Left colon (tissue), 2 donors: ENCODE measurements around the gene DNAJC15. TPM values are rescaled to one million over a fixed set of nuclear protein-coding genes. Genes with fewer than 3 reads are reported as not detected.
A peak's percentile ranks its signal among the peaks of the same experiment; 100 is the strongest.
"Not testable (repeated sequence)": the region's sequence is repeated elsewhere in the genome, so short reads cannot be mapped to it uniquely, and the experiment has no call there.

ENCODE experiments used
- ATAC-seq: fragments of 200-7000 bp; cut with Tn5 transposase; one replicate; pipeline ENCODE4 v1.9.1; 2020; ENCODE audit warnings: mild to moderate bottlenecking, moderate library complexity
- DNase-seq, 2 donors: peaks; one replicate each; pipeline ENCODE4 v3.0.0-alpha.2; 2020
- intact Hi-C, 2 donors: fragments of 100-400 bp; cut with DNase I in 1 of 2; cut with micrococcal nuclease in 1 of 2; formaldehyde crosslinking; loops; one replicate each; pipeline versions ENCODE4 v1.11.2 to v1.14.0; 2022; cut with DNase I, micrococcal nuclease
- long read RNA-seq: library from polyadenylated mRNA; unstranded; transcript quantifications from one replicate; pipeline ENCODE4 v2.0.0, GENCODE V29; 2021
- total RNA-seq, 2 donors: library from RNA; stranded (reverse); fragmentation: NEBNext Ultra II Directional; extraction: Animal tissue kit (Norgen Biotek cat#: 25700); gene quantifications; one replicate each; pipeline ENCODE4 v1.2.1, GENCODE V29; 2021
- donor health status: DM: no; HTN: no; CAD: no.
- donor health status: DM: yes; HTN: yes; CAD: no.

The DNAJC15 gene
- 10 to 100 TPM; 22.8 to 29.2 TPM for total RNA-seq
- long read RNA-seq, full-length matches to known transcripts, result 65 of 69 reads
- long read RNA-seq, partial matches to known transcripts, result 1 of 69 reads
- long read RNA-seq, other reads (novel, unspliced or antisense), result 3 of 69 reads

DNA sequence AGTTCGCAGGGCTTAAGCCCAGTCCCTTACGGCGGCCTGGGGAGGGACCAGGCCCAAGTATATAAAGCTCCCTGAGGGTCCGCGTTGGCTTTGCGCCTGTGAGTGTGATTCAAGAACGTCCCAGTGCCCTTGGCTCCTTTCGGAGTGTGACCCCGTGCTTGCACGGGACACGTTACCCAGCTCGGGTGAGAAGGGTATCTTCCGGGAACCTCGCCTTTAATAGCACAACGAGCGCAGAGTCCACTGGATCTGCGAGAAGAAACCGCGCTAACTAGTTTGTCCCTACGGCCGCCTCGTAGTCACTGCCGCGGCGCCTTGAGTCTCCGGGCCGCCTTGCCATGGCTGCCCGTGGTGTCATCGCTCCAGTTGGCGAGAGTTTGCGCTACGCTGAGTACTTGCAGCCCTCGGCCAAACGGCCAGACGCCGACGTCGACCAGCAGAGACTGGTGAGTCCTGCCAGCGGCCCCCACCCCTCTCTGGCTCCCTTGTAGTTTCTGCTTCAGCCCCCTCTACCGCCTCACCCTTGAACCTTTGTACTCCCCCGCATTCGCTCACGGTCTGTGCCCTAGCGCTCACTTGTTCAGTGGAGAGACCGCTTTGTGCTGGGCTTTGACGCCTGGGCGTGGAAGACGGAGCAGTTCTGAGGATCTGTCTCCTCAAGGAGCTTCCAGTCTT lies at the start of gene DNAJC15:
TSS of gene DNAJC15 (plus strand) at position 298 of the 675 bp plus-strand sequence. CDS start at position 339, 41 bp downstream.
- intact Hi-C loops, result no loop called here
- ATAC-seq, result peak; percentile 92

DNA sequence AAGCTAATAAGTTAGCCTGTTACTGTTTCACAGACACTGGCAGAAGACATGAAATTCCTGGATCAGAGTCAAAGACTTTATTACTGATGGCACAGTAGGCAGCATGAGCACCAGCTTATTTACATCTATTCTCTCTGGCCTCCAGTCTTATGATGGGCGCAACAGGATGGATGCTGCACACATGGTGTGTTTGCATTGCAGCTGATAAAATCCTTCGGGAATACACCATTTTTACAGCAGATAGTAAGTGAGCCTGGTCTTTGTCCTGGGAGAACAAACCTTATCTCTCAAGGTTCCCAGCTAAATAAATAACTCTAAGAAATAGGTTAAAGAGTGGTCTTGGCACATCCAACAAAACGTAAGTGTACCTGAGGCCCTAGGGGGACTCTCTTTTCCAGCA lies 47.3 kb upstream of the DNAJC15 start:
- ATAC-seq, result no peak
- intact Hi-C loops, result loop anchor here in 1 of 2 donors (10.0 kb wide), 1 partner anchor 829 kb away; no protein-coding TSS in a partner anchor
- DNase-seq, result no peak

More for the DNA sequence above, at the start of gene DNAJC15:
- peak; percentile 90 to 93 for DNase-seq

- ATAC-seq, result no peak
- DNase-seq, result no peak
- intact Hi-C loops, result loop anchor here in 1 of 2 donors (10.0 kb wide), 1 partner anchor 828 kb away; no protein-coding TSS in a partner anchor
These were observed 46.1 kb upstream of the DNAJC15 start for GRCh38 chr13:42977219-42977659.

- DNase-seq (no peak), ATAC-seq (no peak)
- intact Hi-C loops, result no loop called here
These were observed 42.1 kb upstream of the DNAJC15 start for GRCh38 chr13:42981317-42981716.

DNA sequence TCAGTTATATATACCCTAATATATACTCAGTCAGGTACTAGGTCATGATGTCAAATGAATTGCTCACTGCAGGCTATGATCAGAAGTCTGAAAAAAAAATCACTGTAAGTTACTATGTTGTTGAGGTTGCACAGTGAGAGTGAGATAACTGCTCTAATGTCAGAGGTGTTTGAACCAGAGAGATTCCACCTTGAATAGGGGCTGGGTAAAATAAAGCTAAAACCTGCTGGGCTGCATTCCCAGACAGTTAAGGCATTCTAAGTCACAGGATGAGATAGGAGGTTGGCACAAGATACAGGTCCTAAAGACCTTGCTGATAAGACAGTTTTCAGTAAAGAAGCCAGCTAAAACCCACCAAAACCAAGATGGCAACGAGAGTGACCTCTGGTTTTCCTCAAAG lies 41.5 kb upstream of the DNAJC15 start:
- intact Hi-C loops, result no loop called here
- no peak for DNase-seq
- no peak for ATAC-seq

GRCh38 chr13:42984026-42984425 lies 39.4 kb upstream of the DNAJC15 start:
- intact Hi-C loops, result no loop called here
- DNase-seq (no peak), ATAC-seq (no peak)

DNA sequence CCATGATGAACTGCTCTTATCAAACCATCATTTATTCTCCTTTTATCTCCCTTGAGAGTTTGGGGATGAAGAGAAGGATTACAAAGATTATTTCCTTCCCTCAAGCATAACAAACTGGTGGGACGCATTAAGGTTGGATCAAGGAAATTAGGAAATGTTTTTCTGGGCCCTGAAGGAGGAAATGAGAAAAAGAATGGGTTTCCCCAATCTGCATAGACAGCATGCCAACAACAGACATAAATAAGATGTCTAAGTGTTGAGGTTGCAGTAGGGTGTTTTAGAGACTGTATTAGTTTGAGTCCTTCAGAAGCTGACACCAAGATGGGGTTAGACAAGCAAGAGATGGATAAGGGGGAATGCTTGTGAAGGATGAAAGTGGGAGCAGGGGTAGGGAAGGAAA lies 38.7 kb upstream of the DNAJC15 start:
- no peak for ATAC-seq
- DNase-seq, result no peak
- intact Hi-C loops, result no loop called here

- intact Hi-C loops, result no loop called here
- ATAC-seq (peak; percentile 93), DNase-seq (peak; percentile 76 to 78)
These were observed 37.8 kb upstream of the DNAJC15 start for GRCh38 chr13:42985312-42986175.

- ATAC-seq (no peak), DNase-seq (no peak)
- intact Hi-C loops, result no loop called here
These were observed 37.2 kb upstream of the DNAJC15 start for GRCh38 chr13:42986176-42986574.

DNA sequence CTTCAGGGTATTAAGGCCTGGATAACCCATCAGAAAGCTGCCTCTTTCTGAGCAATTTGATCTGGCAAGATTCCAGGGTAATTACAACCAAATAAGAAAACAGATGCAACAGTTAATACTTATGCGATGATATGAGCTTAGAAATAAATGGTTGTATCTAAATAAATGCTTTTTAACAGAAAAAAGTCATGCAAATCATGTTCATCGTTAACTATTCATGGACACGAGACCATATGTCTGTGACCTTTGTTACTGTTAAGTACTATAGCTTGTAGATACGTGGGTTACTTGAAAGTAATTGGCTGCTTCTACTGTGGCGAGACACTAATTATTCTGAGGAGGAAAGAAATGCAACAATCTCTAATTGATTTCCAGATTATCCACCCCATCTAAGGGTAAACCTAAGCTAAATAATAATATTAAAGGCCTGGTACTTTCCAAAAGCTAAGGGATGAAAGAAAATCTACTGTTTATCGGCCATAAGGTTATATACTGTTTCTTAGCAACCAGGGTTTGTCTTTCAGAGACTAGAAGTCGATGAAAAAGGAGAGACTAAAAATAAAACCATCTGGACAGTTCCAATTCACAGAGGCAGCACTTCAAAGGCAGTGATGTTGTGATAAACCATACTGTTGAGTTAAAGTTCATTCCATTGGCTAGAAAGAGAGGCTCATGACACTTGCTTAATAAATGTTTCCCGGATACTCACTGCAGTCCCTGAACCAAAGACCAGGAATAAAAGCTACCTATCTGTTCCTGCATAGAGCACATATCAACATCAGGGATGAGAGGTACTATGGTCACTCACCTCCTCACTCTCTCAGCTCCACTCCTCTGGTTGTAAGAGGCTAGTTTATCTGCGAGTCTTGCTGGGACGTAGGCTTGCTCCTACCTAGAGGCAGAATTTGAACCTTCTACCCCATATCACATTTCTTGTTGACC lies 32.8 kb upstream of the DNAJC15 start:
- intact Hi-C loops, result no loop called here
- ATAC-seq (no peak), DNase-seq (no peak)

DNA sequence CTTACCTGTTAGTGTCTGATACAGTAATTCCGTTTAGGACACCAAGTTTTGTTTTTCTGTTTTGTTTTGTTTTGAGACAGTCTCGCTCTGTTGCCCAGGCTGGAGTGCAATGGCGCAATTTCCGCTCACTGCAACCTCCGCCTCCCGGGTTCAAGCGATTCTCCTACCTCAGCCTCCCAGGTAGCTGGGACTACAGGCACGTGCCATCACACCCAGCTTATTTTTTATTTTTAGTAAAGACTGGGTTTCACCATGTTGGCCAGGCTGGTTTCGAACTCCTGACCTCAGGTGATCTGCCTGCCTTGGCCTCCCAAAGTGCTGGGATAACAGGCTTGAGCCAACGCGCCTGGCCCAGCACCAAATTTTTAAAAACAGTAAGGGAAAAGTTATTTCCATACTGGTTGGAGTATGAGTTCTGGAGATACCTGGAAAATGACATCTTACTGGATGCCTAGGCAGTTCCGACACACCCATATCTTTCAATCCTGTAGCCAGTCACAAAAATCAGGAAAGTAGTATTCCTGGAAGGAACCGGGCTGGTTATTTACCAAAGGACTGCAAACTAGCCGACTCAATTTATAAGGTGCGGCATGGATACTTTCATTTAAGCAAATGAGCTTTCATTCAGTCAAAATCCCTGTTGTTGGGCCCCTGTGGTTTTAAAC lies 32.0 kb upstream of the DNAJC15 start:
- DNase-seq, intact Hi-C loops: not testable (repeated sequence)
- peak; percentile 56 for ATAC-seq

GRCh38 chr13:42991898-42992763 lies 31.3 kb upstream of the DNAJC15 start, which contains the start of gene EPSTI1:
EPSTI1 (minus strand) TSS chr13:42992241; CDS start chr13:42992165, 76 bp downstream.
- peak; percentile 89 for ATAC-seq
- intact Hi-C loops, result no loop called here

DNA sequence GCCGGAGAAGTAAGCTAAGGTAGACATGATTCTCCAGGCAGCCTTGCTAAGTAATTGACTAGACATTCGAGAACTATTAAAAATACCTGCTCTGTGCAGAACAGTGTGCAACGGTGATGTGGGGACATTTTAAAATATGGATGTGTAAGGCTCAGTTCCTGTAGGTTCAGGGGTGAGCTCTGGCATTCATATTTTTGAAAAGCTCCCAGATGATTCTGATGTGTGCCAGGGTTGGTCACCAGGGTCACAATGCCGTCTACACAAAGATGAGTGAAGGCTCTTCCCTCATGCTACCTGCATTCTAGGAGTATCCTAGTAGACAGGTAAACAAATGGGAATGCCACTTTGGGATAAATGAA lies 30.6 kb upstream of the DNAJC15 start:
- DNase-seq (no peak), ATAC-seq (no peak)
- intact Hi-C loops, result no loop called here

More at GRCh38 chr13:42991898-42992763, 31.3 kb upstream of the DNAJC15 start, which contains the start of gene EPSTI1:
- DNase-seq, result peak; percentile 79

- intact Hi-C loops, result no loop called here
- DNase-seq (no peak), ATAC-seq (no peak)
These were observed 28.5 kb upstream of the DNAJC15 start for GRCh38 chr13:42994878-42995277.

DNA sequence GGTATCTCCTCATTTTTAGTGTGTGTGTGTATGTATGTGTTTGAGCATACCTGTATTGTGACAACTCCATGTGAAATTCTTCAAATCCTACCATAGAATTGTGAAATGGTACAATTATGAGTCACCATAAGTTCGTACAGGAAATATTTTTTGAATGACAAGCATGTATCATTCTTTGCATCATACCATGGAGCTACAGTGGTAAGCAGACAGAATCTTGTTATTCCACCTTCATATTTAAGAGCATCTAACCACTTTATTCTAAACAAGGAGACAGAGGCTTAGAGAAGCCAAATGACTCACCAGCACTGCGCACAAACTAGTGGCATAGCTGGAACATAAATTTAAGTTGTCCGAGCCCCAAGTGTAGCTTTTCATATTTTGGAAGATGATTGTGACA lies 26.8 kb upstream of the DNAJC15 start:
- intact Hi-C loops, result no loop called here
- no peak for ATAC-seq

GRCh38 chr13:42997381-42997780 lies 26.0 kb upstream of the DNAJC15 start:
- DNase-seq (no peak), ATAC-seq (no peak)
- intact Hi-C loops, result no loop called here

More for the DNA sequence above, 26.8 kb upstream of the DNAJC15 start:
- no peak for DNase-seq

DNA sequence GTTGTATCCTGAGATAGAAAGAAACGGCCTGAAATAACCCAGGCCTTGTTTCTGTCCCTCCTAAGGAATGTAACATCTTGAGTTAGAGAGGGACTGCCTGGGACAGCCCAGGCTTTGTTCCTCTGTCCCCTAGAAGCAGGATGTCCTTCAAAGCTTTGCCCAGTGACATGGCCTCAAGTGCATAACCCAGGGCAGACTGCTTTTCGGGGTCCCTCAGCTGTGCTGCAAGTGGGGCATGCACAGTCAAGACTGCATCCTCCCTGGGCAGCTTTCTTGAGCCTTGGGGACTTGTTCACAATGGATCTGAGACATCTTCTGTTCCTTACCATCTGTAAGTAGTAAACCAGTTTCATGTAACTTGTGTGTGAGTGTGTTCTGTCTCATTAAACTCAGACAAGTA lies 23.9 kb upstream of the DNAJC15 start:
- DNase-seq (no peak), ATAC-seq (no peak)
- intact Hi-C loops, result no loop called here
